K562 (cell line): Measurements from ENCODE around the gene CD47. TPM values are rescaled to one million over a fixed set of nuclear protein-coding genes. Genes with fewer than 3 reads are reported as not detected.

Source experiments
- BMI1 ChIP-seq: fragments of 150-350 bp; IDR thresholded peaks from 2 replicates; pipeline ENCODE4 v1.6.1; 2014; ENCODE audit warnings: low read length
- CAMTA2 ChIP-seq: fragments of 250-450 bp; sonication (Bioruptor Pico); conservative IDR thresholded peaks from 2 replicates; pipeline ENCODE4 v1.5.1; 2022
- CSDE1 ChIP-seq, 2 experiments: fragments of 450-650 bp; IDR thresholded peaks; 2 replicates each; pipeline ENCODE4 v1.6.1; 2016; ENCODE audit warnings: mild to moderate bottlenecking in 1 of 2
- GATAD2B ChIP-seq: fragments of 450-650 bp; IDR thresholded peaks from 2 replicates; pipeline ENCODE4 v1.6.1; 2017; ENCODE audit warnings: mild to moderate bottlenecking, borderline replicate concordance
- GMEB1 ChIP-seq: fragments of 250-450 bp; sonication (Bioruptor Pico); IDR thresholded peaks from 2 replicates; pipeline ENCODE4 v1.4.0; 2020; ENCODE audit warnings: mild to moderate bottlenecking
- HDAC3 ChIP-seq: fragments of 450-650 bp; IDR thresholded peaks from 2 replicates; pipeline ENCODE4 v1.6.1; 2018; ENCODE audit warnings: borderline replicate concordance, mild to moderate bottlenecking, moderate library complexity; ENCODE audit not compliant: partially characterized antibody
- HES1 ChIP-seq: fragments of 450-650 bp; IDR thresholded peaks from 2 replicates; pipeline ENCODE4 v1.6.1; 2016; ENCODE audit warnings: low read depth, mild to moderate bottlenecking, moderate library complexity
- HOMEZ ChIP-seq: fragments of 250-450 bp; sonication (Bioruptor Pico); IDR thresholded peaks from 2 replicates; pipeline ENCODE4 v1.4.0; 2020; ENCODE audit warnings: mild to moderate bottlenecking, moderate library complexity
- KLF1 ChIP-seq: fragments of 450-650 bp; IDR thresholded peaks from 2 replicates; pipeline ENCODE4 v1.6.1; 2016; ENCODE audit warnings: missing genetic modification characterization, missing compliant biosample characterization
- KLF6 ChIP-seq: fragments of 250-450 bp; sonication (Bioruptor Pico); IDR thresholded peaks from 2 replicates; pipeline ENCODE4 v1.4.0; 2020; ENCODE audit warnings: mild to moderate bottlenecking, moderate library complexity, borderline replicate concordance
- MECOM ChIP-seq: fragments of 250-450 bp; sonication (Bioruptor Pico); IDR thresholded peaks from 2 replicates; pipeline ENCODE4 v1.8.0; 2022; ENCODE audit warnings: inconsistent platforms
- NFRKB ChIP-seq: fragments of 450-650 bp; IDR thresholded peaks from 2 replicates; pipeline ENCODE4 v1.6.1; 2016; ENCODE audit warnings: low read depth
- POLR2AphosphoS2 ChIP-seq: IDR thresholded peaks from 2 replicates; pipeline ENCODE4 v1.6.1; 2012; ENCODE audit warnings: low read length, improper control_type of control experiment
- PTRF ChIP-seq: fragments of 450-650 bp; IDR thresholded peaks from 2 replicates; pipeline ENCODE4 v1.6.1; 2016; ENCODE audit warnings: mild to moderate bottlenecking, missing genetic modification characterization, missing compliant biosample characterization
- RBFOX2 ChIP-seq: fragments of 200-400 bp; formaldehyde crosslinking; IDR thresholded peaks from 2 replicates; pipeline ENCODE4 v1.6.1; 2017; ENCODE audit warnings: low read depth, mild to moderate bottlenecking, low read length, moderate library complexity
- RCOR1 ChIP-seq, 2 experiments: IDR thresholded peaks; 2 replicates each; pipeline ENCODE4 v1.6.1; 2012; ENCODE audit warnings: low read depth in 2 of 2, low read length in 2 of 2, borderline replicate concordance in 1 of 2, improper control_type of control experiment in 1 of 2
- SIN3A ChIP-seq, 2 experiments: fragments of 150-350 bp in 1 of 2; IDR thresholded peaks; 2 replicates each; pipeline ENCODE4 v1.6.1; 2011 to 2016; ENCODE audit warnings: borderline replicate concordance in 2 of 2, low read depth in 2 of 2, low read length in 2 of 2, mild to moderate bottlenecking in 2 of 2, moderate library complexity in 2 of 2; ENCODE audit not compliant: control insufficient read depth in 1 of 2
- SIN3B ChIP-seq: fragments of 450-650 bp; IDR thresholded peaks from 2 replicates; pipeline ENCODE4 v1.6.1; 2017; ENCODE audit warnings: low read depth, mild to moderate bottlenecking, moderate library complexity
- SMARCE1 ChIP-seq: fragments of 450-650 bp; IDR thresholded peaks from 2 replicates; pipeline ENCODE4 v1.7.1; 2016; ENCODE audit warnings: mild to moderate bottlenecking
- TAF1 ChIP-seq: IDR thresholded peaks from 2 replicates; pipeline ENCODE4 v1.6.1; 2011; ENCODE audit warnings: mild to moderate bottlenecking, low read length, moderate library complexity; ENCODE audit not compliant: insufficient read depth, control insufficient read depth, severe bottlenecking; ENCODE audit errors: extremely low read depth
- TOE1 ChIP-seq, 2 experiments: fragments of 450-650 bp in 1 of 2; sonication (generic) in 1 of 2; formaldehyde crosslinking in 1 of 2; IDR thresholded peaks; 2 replicates each; pipeline versions ENCODE4 v1.7.1 to v1.8.0; 2016 to 2022; ENCODE audit warnings: borderline replicate concordance in 2 of 2, mild to moderate bottlenecking in 2 of 2, antibody characterized with exemption in 1 of 2, inconsistent platforms in 1 of 2, low read depth in 1 of 2, missing genetic modification reagents in 1 of 2, moderate library complexity in 1 of 2
- XRCC5 ChIP-seq: fragments of 200-400 bp; formaldehyde crosslinking; IDR thresholded peaks from 2 replicates; pipeline ENCODE4 v1.6.1; 2017; ENCODE audit warnings: low read depth, mild to moderate bottlenecking, low read length
- ZKSCAN3 ChIP-seq: fragments of 250-450 bp; sonication (Bioruptor Pico); IDR thresholded peaks from 2 replicates; pipeline ENCODE4 v1.4.0; 2020
- ZNF12 ChIP-seq: sonication (generic); formaldehyde crosslinking; IDR thresholded peaks from 2 replicates; pipeline ENCODE4 v1.4.0; 2020; ENCODE audit warnings: mild to moderate bottlenecking, missing genetic modification reagents
- ZNF324 ChIP-seq: fragments of 250-450 bp; sonication (Bioruptor Pico); IDR thresholded peaks from 2 replicates; pipeline ENCODE4 v1.4.0; 2020; ENCODE audit warnings: mild to moderate bottlenecking
- ZNF75A ChIP-seq: fragments of 450-650 bp; formaldehyde crosslinking; IDR thresholded peaks from 2 replicates; pipeline ENCODE4 v1.4.0; 2020; ENCODE audit warnings: mild to moderate bottlenecking
- polyA plus RNA-seq, 8 experiments: library from polyadenylated mRNA; depleted of rRNA in 4 of 8; stranded (reverse) in 5 of 8; unstranded in 3 of 8; fragments of >200 nt; fragmentation: Nextera tagmentation in 2 of 8; fragmentation: Illumina TruSeq in 1 of 8; extraction: Ambion mirVana in 2 of 8; extraction: Trizol in 1 of 8; gene quantifications; 2 replicates each; pipeline versions ENCODE4 v1.2.1 to v1.2.3, GENCODE V29; 2011 to 2014; ENCODE audit warnings: inconsistent platforms in 1 of 8, missing spikeins in 1 of 8
- total RNA-seq, 7 experiments: library from RNA; depleted of rRNA in 6 of 7; stranded (reverse); fragments of >200 nt in 6 of 7; fragmentation: Illumina TruSeq in 2 of 7; extraction: Trizol in 2 of 7; gene quantifications; 2 replicates each; pipeline versions ENCODE4 v1.2.1 to v1.2.3, GENCODE V29; 2011 to 2021; ENCODE audit warnings: low replicate concordance in 1 of 7

CD47 gene
- total and polyA plus RNA-seq, 9 of the 15 experiments (the other 6 are each of a cell fraction or from before 2014, with no cell fraction given), result 10.2 to 62.6 (median 36.3) TPM

GRCh38 chr3:108124337-108125152, 33.7 kb upstream of the CD47 start (continued):
- TF ChIP-seq MECOM (no peak), BMI1 (no peak), HOMEZ (CRISPR knock-in tag) (no peak), ZNF12 (CRISPR knock-in tag) (no peak), XRCC5 (no peak), TAF1 (peak; percentile 53), GMEB1 (CRISPR knock-in tag) (no peak), HDAC3 (no peak), NFRKB (peak; percentile 77; the same call in 1 of the 2 replicates), ZNF324 (CRISPR knock-in tag) (no peak), RBFOX2 (0 out of 2 replicates have a peak, but pooled peaks have one; percentile 23), CSDE1 (IDR thresholded peaks at IDR 0.05) (no peak), KLF6 (CRISPR knock-in tag) (peak; percentile 49; the same call in 1 of the 2 replicates), KLF1 (tag) (no peak), ZKSCAN3 (CRISPR knock-in tag) (no peak), SIN3B (no peak), CAMTA2 (no peak), RCOR1 (IDR thresholded peaks at IDR 0.05; ENCODE audit: borderline replicate concordance in 1 of 2, low read depth in 2 of 2, low read length in 2 of 2) (0 out of 4 replicates have a peak, but pooled peaks of 1 of the 2 experiments have one; percentile 17), POLR2AphosphoS2 (no peak), GATAD2B (no peak), ZNF75A (CRISPR knock-in tag) (no peak), SMARCE1 (no peak), PTRF (0 out of 2 replicates have a peak, but pooled peaks have one; percentile 22), SIN3A (IDR thresholded peaks at IDR 0.05; ENCODE audit: borderline replicate concordance in 2 of 2, control insufficient read depth in 1 of 2, low read depth in 2 of 2, low read length in 2 of 2) (no peak), HES1 (no peak), TOE1 (IDR thresholded peaks at IDR 0.05; ENCODE audit: borderline replicate concordance) (no peak), TOE1 (CRISPR knock-in tag; IDR thresholded peaks at IDR 0.05; ENCODE audit: borderline replicate concordance, low read depth) (no peak)
